A673 (cell line): ENCODE results near the gene MYLK4. TPM values are rescaled to one million over a fixed set of nuclear protein-coding genes. Genes with fewer than 3 reads are reported as not detected.

Experiments used
- BruUV-seq: library from RNA; stranded (reverse); fragments of 400-500 nt; replicated peaks from 2 replicates; lab custom pipeline; 2021; lab: Mats Ljungman, UMichigan
- CTCF ChIA-PET: fragments of 300-600 bp; sonication (Branson Sonifier 250); formaldehyde crosslinking; loops from one replicate; lab custom pipeline; 2022; ENCODE audit warnings: antibody characterized with exemption; lab: Charles Lee
- POLR2A ChIA-PET: fragments of 300-600 bp; sonication (Branson Sonifier 250); formaldehyde crosslinking; loops from one replicate; lab custom pipeline; 2022; ENCODE audit warnings: antibody characterized with exemption; ENCODE audit not compliant: low non-redundant PET; lab: Charles Lee
- DNase-seq: peaks from one replicate; pipeline ENCODE4 v3.0.0-alpha.2; 2015; ENCODE audit warnings: low spot score
- H3K27ac ChIP-seq: fragments of 200-600 bp; sonication (generic); 2 replicates; pipeline ENCODE4 v1.5.1; 2016; ENCODE audit warnings: mixed run types, low read depth, mild to moderate bottlenecking, mixed read lengths, antibody characterized with exemption, low read length; ENCODE audit not compliant: poor library complexity, severe bottlenecking
- H3K27me3 ChIP-seq: fragments of 200-600 bp; sonication (generic); replicated peaks from 2 replicates; pipeline ENCODE4 v1.6.1; 2017; ENCODE audit warnings: mixed run types, low read depth, mild to moderate bottlenecking, mixed read lengths, antibody characterized with exemption, low read length; ENCODE audit not compliant: insufficient read depth, poor library complexity
- H3K36me3 ChIP-seq: fragments of 200-600 bp; sonication (generic); 2 replicates; pipeline ENCODE4 v1.6.1; 2016; ENCODE audit warnings: mixed run types, mild to moderate bottlenecking, mixed read lengths, antibody characterized with exemption, low read length; ENCODE audit not compliant: insufficient read depth, poor library complexity, severe bottlenecking
- H3K4me1 ChIP-seq: fragments of 200-600 bp; sonication (generic); 2 replicates; pipeline ENCODE4 v1.6.1; 2017; ENCODE audit warnings: mixed run types, mild to moderate bottlenecking, mixed read lengths, antibody characterized with exemption, low read length; ENCODE audit not compliant: insufficient read depth, poor library complexity, severe bottlenecking
- H3K4me3 ChIP-seq: fragments of 200-600 bp; sonication (generic); 2 replicates; pipeline ENCODE4 v1.5.1; 2016; ENCODE audit warnings: low read depth, mixed run types, mild to moderate bottlenecking, mixed read lengths, low read length; ENCODE audit not compliant: poor library complexity, severe bottlenecking
- H3K9me3 ChIP-seq: fragments of 200-600 bp; sonication (generic); 2 replicates; pipeline ENCODE4 v1.6.1; 2016; ENCODE audit warnings: mixed run types, low read depth, mild to moderate bottlenecking, mixed read lengths, antibody characterized with exemption, low read length; ENCODE audit not compliant: poor library complexity, severe bottlenecking
- EZH2 ChIP-seq: fragments of 200-600 bp; sonication (generic); IDR thresholded peaks from 2 replicates; pipeline ENCODE4 v1.6.1; 2017; ENCODE audit warnings: borderline replicate concordance, low read depth, mild to moderate bottlenecking, mixed read lengths, antibody characterized with exemption, low read length; ENCODE audit not compliant: poor library complexity, severe bottlenecking
- intact Hi-C: fragments of 100-400 bp; cut with micrococcal nuclease; formaldehyde crosslinking; loops from one replicate; pipeline ENCODE4 v1.10.0; 2022; ENCODE audit not compliant: unreplicated experiment
- total RNA-seq: library from RNA; stranded (reverse); gene quantifications from 2 replicates; pipeline ENCODE4 v1.2.3, GENCODE V29; 2021
- TF ChIP-seq, protein P1 (sequence below): fragments of 300-800, 200-600 bp; sonication (generic); conservative IDR thresholded peaks from 2 replicates; pipeline ENCODE4 v1.5.1; 2017; ENCODE audit warnings: low read depth, mild to moderate bottlenecking, antibody characterized with exemption, low read length, moderate library complexity, mixed read lengths

The MYLK4 gene
- total RNA-seq, 1 experiment from 2014 or later: 0.39 TPM

DNA sequence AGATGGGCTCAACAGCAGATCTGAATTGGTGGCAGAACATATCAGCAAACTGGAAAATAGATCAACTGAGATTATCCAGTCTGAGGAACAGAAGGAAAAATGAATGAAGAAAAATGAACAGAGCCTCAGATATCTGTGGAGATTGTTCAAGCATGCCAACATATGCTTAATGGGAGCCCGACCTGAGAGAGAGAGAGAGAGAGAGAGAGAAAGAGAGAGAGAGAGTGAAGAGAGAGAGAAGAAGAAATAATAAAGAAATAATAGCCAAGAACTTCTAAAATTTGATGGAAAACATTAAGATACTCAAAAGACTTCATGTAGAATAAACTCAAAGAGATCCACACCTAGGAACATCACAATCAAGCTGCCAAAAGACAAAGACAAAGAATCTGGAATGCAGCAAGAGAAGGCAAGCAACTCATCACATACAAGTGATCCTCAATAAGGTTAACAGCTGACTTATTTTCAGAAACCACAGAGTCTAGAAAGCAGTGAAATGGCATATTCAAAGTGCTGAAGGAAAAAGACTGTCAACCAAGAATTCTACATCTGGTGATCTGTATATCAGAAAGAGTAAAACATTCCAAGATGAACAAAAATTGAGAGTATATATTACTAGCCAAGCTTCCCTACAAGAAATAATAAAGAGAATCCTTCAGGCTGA lies 97.2 kb downstream of the MYLK4 start:
- no peak overlapping the region for H3K4me3 ChIP-seq
- no peak overlapping the region for H3K27ac ChIP-seq
- CTCF ChIA-PET: no interaction called here
- no peaks in the 10 kb centered on the region for H3K4me1 ChIP-seq
- H3K36me3 ChIP-seq: no peaks in the 10 kb centered on the region
- POLR2A ChIA-PET: no interaction called here
- no peak for DNase-seq
- H3K27me3 ChIP-seq: no peaks in the 10 kb centered on the region
- no TSS peak for BruUV-seq
- intact Hi-C loops: no loop called here
- H3K9me3 ChIP-seq: no peaks in the 10 kb centered on the region
- TF ChIP-seq EZH2: no peak
- TF ChIP-seq, protein P1, sequence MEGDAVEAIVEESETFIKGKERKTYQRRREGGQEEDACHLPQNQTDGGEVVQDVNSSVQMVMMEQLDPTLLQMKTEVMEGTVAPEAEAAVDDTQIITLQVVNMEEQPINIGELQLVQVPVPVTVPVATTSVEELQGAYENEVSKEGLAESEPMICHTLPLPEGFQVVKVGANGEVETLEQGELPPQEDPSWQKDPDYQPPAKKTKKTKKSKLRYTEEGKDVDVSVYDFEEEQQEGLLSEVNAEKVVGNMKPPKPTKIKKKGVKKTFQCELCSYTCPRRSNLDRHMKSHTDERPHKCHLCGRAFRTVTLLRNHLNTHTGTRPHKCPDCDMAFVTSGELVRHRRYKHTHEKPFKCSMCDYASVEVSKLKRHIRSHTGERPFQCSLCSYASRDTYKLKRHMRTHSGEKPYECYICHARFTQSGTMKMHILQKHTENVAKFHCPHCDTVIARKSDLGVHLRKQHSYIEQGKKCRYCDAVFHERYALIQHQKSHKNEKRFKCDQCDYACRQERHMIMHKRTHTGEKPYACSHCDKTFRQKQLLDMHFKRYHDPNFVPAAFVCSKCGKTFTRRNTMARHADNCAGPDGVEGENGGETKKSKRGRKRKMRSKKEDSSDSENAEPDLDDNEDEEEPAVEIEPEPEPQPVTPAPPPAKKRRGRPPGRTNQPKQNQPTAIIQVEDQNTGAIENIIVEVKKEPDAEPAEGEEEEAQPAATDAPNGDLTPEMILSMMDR: no peak

DNA sequence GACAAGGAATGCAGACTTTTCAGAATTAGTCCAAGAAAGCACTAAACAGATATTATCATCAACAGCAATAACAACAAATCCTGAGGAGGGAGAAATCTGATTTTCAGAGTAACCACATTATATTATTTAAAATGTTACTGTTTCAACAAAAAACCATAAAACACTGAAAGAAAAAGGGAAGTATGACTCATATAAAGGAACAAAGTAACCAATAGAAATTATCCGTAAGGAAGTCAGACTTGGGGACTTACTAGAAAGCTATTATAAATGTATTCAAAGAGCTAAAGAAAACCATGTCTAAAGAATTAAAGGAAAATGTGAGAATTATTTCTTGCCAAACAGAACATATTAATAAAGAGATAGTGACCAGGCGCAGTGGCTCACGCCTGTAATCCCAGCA lies 98.1 kb downstream of the MYLK4 start:
- Histone ChIP-seq H3K27ac (no peak overlapping the region), H3K9me3 (no peaks in the 10 kb centered on the region), H3K36me3 (no peaks in the 10 kb centered on the region), H3K4me1 (no peaks in the 10 kb centered on the region), H3K4me3 (no peak overlapping the region), H3K27me3 (no peaks in the 10 kb centered on the region)
- TF ChIP-seq, protein P1: no peak
- no peak for TF ChIP-seq EZH2
- ChIA-PET POLR2A (no interaction called here), CTCF (no interaction called here)
- DNase-seq: no peak
- intact Hi-C loops: no loop called here
- BruUV-seq: no TSS peak

DNA sequence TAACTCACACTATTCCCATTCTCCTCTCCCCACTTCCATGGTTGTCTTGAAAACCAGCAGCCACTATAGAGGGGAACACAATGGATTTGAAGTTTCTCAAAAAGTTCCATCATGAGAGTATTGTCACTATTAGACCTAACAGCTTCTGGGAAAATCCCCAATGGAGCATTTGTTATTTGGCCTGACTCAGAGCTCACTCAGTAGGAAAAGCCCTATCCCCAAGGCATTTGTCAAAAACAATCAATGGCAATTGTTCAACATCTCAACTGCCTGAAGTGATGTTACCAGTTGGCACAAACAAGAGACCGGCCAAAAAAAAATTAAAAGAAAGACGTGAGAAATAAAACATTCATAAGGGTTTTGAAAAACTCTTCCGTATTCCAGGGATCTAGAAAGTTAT lies 98.8 kb downstream of the MYLK4 start:
- intact Hi-C loops: no loop called here
- no peaks in the 10 kb centered on the region for H3K4me1 ChIP-seq
- POLR2A ChIA-PET: no interaction called here
- H3K36me3 ChIP-seq: no peaks in the 10 kb centered on the region
- no peaks in the 10 kb centered on the region for H3K9me3 ChIP-seq
- TF ChIP-seq EZH2: no peak
- TF ChIP-seq, protein P1: no peak
- no peaks in the 10 kb centered on the region for H3K27me3 ChIP-seq
- BruUV-seq: no TSS peak
- no peak overlapping the region for H3K4me3 ChIP-seq
- CTCF ChIA-PET: no interaction called here
- H3K27ac ChIP-seq: no peak overlapping the region
- no peak for DNase-seq
